Endothelial cell of umbilical vein (primary cell): ENCODE results near the gene GP5.

Experiments used
- EZH2 ChIP-seq: IDR thresholded peaks from 2 replicates; pipeline ENCODE4 v1.6.1; 2012; ENCODE audit warnings: borderline replicate concordance, low read depth, mild to moderate bottlenecking, moderate library complexity, low read length, inconsistent platforms; ENCODE audit not compliant: severe bottlenecking
- MYC ChIP-seq: IDR thresholded peaks from one replicate; pipeline ENCODE4 v1.6.1; 2011; ENCODE audit warnings: mild to moderate bottlenecking, low read depth, low read length
- POLR2A ChIP-seq: IDR thresholded peaks from 2 replicates; pipeline ENCODE4 v1.6.1; 2012; ENCODE audit warnings: low read depth, mild to moderate bottlenecking, control low read depth, low read length
- TF ChIP-seq, protein P1 (sequence below), 2 donors: IDR thresholded peaks; 1 replicate in 1 of 2; 2 replicates in 1 of 2; pipeline ENCODE4 v1.5.1; 2011; ENCODE audit warnings: low read length in 2 of 2, mild to moderate bottlenecking in 2 of 2, moderate library complexity in 2 of 2, control low read depth in 1 of 2, inconsistent platforms in 1 of 2, low read depth in 1 of 2; ENCODE audit not compliant: insufficient read depth in 1 of 2; ENCODE audit errors: extremely low read depth in 1 of 2
- TF ChIP-seq, protein P2 (sequence below): IDR thresholded peaks from 2 replicates; pipeline ENCODE4 v1.6.1; 2011; ENCODE audit not compliant: insufficient read depth, insufficient read length

- TF ChIP-seq, protein P1, sequence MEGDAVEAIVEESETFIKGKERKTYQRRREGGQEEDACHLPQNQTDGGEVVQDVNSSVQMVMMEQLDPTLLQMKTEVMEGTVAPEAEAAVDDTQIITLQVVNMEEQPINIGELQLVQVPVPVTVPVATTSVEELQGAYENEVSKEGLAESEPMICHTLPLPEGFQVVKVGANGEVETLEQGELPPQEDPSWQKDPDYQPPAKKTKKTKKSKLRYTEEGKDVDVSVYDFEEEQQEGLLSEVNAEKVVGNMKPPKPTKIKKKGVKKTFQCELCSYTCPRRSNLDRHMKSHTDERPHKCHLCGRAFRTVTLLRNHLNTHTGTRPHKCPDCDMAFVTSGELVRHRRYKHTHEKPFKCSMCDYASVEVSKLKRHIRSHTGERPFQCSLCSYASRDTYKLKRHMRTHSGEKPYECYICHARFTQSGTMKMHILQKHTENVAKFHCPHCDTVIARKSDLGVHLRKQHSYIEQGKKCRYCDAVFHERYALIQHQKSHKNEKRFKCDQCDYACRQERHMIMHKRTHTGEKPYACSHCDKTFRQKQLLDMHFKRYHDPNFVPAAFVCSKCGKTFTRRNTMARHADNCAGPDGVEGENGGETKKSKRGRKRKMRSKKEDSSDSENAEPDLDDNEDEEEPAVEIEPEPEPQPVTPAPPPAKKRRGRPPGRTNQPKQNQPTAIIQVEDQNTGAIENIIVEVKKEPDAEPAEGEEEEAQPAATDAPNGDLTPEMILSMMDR (IDR thresholded peaks at IDR 0.05; ENCODE audit: extremely low read depth in 1 of 2, insufficient read depth in 1 of 2, low read depth in 1 of 2, low read length in 2 of 2): no peak
- TF ChIP-seq EZH2 (no peak), MYC (no peak), POLR2A (no peak)
- TF ChIP-seq, protein P2, sequence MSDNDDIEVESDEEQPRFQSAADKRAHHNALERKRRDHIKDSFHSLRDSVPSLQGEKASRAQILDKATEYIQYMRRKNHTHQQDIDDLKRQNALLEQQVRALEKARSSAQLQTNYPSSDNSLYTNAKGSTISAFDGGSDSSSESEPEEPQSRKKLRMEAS: no peak
These were observed 8.4 kb upstream of the GP5 start for GRCh38 chr3:194407423-194407822.
